Measurements from ENCODE around the gene CCL22.

The CCL22 gene, protein sequence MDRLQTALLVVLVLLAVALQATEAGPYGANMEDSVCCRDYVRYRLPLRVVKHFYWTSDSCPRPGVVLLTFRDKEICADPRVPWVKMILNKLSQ

GRCh38 chr16:57358527-57359095 lies at the start of gene CCL22:
CCL22 (plus strand) TSS chr16:57358783; CDS start chr16:57358817, 34 bp downstream.
- no peak for DNase-seq
- TF ChIP-seq GATA1 (IDR thresholded peaks at IDR 0.05; ENCODE audit: low read depth, low read length) = no peak
- TF ChIP-seq POLR2A (IDR thresholded peaks at IDR 0.05; ENCODE audit: low read length) = no peak

DNA sequence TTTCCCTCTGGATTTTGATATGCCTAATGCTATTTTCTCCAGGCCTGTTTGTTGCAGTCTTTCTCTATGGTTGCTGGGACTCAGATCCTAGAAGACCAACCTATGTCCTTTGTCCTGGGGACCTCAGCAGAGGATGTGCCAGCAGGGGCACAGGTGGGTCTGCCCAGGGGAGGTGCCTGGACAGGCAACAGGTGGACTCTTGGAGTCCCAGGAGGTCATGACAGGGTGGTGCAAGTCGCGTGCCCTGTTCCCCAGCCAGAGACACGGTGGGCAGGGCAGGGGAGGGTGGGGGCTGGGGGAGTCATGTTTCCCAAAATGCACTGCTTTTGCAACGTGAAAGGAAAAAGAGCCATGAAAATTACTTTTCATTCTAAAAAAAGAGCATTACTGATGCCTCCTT lies 47.8 kb upstream of the CCL22 start:
- DNase-seq = no peak
- TF ChIP-seq GATA1 (IDR thresholded peaks at IDR 0.05; ENCODE audit: low read depth, low read length) (no peak), POLR2A (IDR thresholded peaks at IDR 0.05; ENCODE audit: low read length) (no peak)

GRCh38 chr16:57313509-57313908 lies 45.1 kb upstream of the CCL22 start:
- DNase-seq = no peak
- TF ChIP-seq POLR2A (IDR thresholded peaks at IDR 0.05; ENCODE audit: low read length) (no peak), GATA1 (IDR thresholded peaks at IDR 0.05; ENCODE audit: low read depth, low read length) (no peak)

DNA sequence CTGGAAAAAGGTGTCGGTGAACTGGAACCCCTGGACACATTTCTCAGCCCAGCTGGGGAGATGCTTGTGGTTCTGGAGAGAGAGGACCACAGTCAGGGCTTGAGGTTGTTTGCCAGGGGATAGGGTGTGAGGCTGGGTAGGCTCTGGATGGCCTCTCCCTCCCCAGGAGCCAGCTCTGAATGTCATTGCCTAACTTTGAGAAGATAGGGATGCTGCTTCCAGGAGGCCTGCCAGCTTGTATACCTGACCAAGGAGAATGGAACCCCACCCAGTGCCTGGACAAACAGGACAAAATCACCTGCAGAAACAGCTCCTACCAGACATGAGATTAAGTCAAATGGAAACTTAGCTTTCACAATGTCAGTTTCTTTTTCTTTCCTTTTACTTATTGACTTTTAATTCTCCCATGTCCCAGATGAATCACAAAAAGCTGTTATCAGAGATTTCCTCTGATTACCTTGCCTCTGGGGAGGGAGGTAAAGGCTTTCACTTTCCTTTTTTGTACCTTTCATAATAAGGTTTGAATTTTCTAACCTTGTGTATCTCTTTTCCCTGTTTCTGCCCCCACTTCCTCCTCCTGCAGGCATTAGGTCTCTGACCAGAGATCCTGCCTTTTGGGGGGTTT lies 44.3 kb upstream of the CCL22 start:
- DNase-seq = no peak
- no peak for TF ChIP-seq GATA1 (IDR thresholded peaks at IDR 0.05; ENCODE audit: low read depth, low read length)
- no peak for TF ChIP-seq POLR2A (IDR thresholded peaks at IDR 0.05; ENCODE audit: low read length)

DNA sequence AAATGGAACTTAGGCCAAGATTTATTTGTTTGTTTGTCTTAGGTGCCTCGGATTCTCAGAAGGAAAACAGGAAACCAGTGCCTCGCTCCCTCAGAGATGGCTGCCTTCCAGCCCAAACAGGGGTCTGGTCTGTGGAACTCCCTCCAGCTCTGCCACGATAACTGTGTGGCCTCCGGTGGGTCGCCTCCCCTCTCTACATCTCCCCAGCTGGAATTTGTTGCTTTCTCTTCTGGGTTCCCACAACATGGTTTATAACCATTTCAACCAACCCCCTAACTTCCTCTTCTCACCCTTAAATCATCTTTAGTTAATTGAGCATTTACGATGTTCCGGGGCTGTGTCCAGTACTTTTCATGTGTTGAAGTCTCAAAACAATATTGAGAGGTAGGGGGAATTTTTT lies 43.2 kb upstream of the CCL22 start:
- no peak for TF ChIP-seq GATA1 (IDR thresholded peaks at IDR 0.05; ENCODE audit: low read depth, low read length)
- DNase-seq = no peak

GRCh38 chr16:57316390-57317017 lies 42.1 kb upstream of the CCL22 start:
- DNase-seq = no peak

DNA sequence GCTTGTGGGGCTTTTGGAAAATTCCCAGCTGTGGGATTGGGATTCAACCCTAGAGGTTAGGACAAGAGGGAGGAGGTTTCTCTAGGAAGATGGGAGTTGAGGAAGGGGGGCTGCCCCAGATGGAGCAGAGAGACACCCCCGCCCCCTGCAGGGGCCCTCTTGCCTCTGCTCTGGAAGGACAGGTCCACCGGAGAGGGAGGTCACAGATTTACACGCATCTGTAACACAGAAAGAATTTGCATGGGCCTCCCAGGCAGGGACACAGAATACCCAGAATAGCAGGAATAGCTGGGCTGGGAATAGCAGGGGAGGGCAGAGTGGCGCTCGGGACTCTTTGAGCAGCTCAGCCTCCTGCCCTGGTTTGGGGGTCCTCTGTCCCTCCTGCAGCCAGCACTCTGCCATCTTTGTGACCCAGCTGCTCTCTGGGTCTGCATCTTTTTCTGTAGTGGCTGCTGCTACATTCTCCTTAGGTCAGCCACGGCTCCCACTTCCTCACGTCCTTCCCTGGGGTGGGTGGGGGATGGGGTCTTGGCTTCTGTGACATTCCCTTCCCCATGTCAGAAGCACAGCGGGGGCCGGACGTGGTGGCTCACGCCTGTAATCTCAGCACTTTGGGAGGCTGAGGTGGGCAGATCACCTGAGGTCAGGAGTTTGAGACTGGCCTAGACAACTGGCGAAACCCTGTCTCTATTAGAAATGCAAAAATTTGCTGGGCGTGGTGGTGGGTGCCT lies 40.2 kb upstream of the CCL22 start:
- TF ChIP-seq GATA1 (IDR thresholded peaks at IDR 0.05; ENCODE audit: low read depth, low read length) = no peak
- TF ChIP-seq POLR2A (IDR thresholded peaks at IDR 0.05; ENCODE audit: low read length) = no peak
- DNase-seq = no peak

More at GRCh38 chr16:57316390-57317017, 42.1 kb upstream of the CCL22 start:
- TF ChIP-seq GATA1 (IDR thresholded peaks at IDR 0.05; ENCODE audit: low read depth, low read length) (no peak), POLR2A (IDR thresholded peaks at IDR 0.05; ENCODE audit: low read length) (no peak)

GRCh38 chr16:57319646-57320045 lies 38.9 kb upstream of the CCL22 start:
- TF ChIP-seq GATA1 (IDR thresholded peaks at IDR 0.05; ENCODE audit: low read depth, low read length) (no peak), POLR2A (IDR thresholded peaks at IDR 0.05; ENCODE audit: low read length) (no peak)
- no peak for DNase-seq

GRCh38 chr16:57324749-57325148 lies 33.8 kb upstream of the CCL22 start:
- TF ChIP-seq POLR2A (IDR thresholded peaks at IDR 0.05; ENCODE audit: low read length) = no peak
- TF ChIP-seq GATA1 (IDR thresholded peaks at IDR 0.05; ENCODE audit: low read depth, low read length) = no peak
- no peak for DNase-seq

- TF ChIP-seq POLR2A (IDR thresholded peaks at IDR 0.05; ENCODE audit: low read length) (no peak), GATA1 (IDR thresholded peaks at IDR 0.05; ENCODE audit: low read depth, low read length) (no peak)
- no peak for DNase-seq
These were observed 33.1 kb upstream of the CCL22 start for GRCh38 chr16:57325458-57325857.

- no peak for DNase-seq
- TF ChIP-seq POLR2A (IDR thresholded peaks at IDR 0.05; ENCODE audit: low read length) (no peak), GATA1 (IDR thresholded peaks at IDR 0.05; ENCODE audit: low read depth, low read length) (no peak)
These were observed 28.8 kb upstream of the CCL22 start for GRCh38 chr16:57329718-57330327.

GRCh38 chr16:57331355-57331754 lies 27.2 kb upstream of the CCL22 start:
- TF ChIP-seq GATA1 (IDR thresholded peaks at IDR 0.05; ENCODE audit: low read depth, low read length) (no peak), POLR2A (IDR thresholded peaks at IDR 0.05; ENCODE audit: low read length) (no peak)
- no peak for DNase-seq

DNA sequence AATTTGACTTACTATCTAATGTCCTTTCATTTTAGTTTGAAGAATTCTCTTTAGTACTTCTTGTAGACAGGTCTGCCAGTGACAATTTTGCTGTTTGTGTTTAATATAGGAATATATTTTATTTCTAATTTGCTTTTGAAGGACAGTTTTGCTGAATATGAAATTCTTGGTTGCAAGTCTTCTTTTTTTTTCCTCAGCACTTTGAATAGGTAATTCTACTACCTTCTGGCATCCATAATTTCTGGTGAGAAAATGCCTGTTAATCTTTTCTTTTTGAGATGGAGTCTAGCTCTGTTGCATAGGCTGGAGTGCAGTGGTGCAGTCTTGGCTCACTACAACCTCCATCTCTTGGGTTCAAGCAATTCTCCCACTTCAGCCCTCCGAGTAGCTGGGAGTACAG lies 25.2 kb upstream of the CCL22 start:
- no peak for TF ChIP-seq GATA1 (IDR thresholded peaks at IDR 0.05; ENCODE audit: low read depth, low read length)
- no peak for TF ChIP-seq POLR2A (IDR thresholded peaks at IDR 0.05; ENCODE audit: low read length)
- no peak for DNase-seq

- DNase-seq = no peak
- no peak for TF ChIP-seq POLR2A (IDR thresholded peaks at IDR 0.05; ENCODE audit: low read length)
These were observed 23.2 kb upstream of the CCL22 start for GRCh38 chr16:57335366-57335765.

Data from erythroblast (primary cell).